HL-60 (cell line): ENCODE results near the gene NCEH1.

Experiments
- DNase-seq, 2 experiments: peaks; one replicate each; pipeline ENCODE4 v3.0.0-alpha.2; 2010 to 2020; ENCODE audit warnings: low read depth in 1 of 2, low spot score in 1 of 2
- H3K27ac ChIP-seq: fragments of 250-450 bp; sonication (Bioruptor Pico); replicated peaks from 2 replicates; pipeline ENCODE4 v1.5.1; 2020; ENCODE audit warnings: mild to moderate bottlenecking, moderate library complexity
- H3K27me3 ChIP-seq: fragments of 250-450 bp; sonication (Bioruptor Pico); 2 replicates; pipeline ENCODE4 v1.5.1; 2021; ENCODE audit warnings: mild to moderate bottlenecking, moderate library complexity; ENCODE audit not compliant: insufficient read depth, poor library complexity, severe bottlenecking
- H3K4me3 ChIP-seq: replicated peaks from 2 replicates; pipeline ENCODE4 v1.5.1; 2011; ENCODE audit warnings: mild to moderate bottlenecking, control low read depth, low read length; ENCODE audit not compliant: insufficient read depth
- CTCF ChIP-seq: IDR thresholded peaks from one replicate; pipeline ENCODE4 v1.5.1; 2011; ENCODE audit warnings: low read length, control low read depth, inconsistent platforms; ENCODE audit not compliant: insufficient read depth
- GABPA ChIP-seq: IDR thresholded peaks from 2 replicates; pipeline ENCODE4 v1.6.1; 2012; ENCODE audit warnings: low read depth
- POLR2AphosphoS5 ChIP-seq: IDR thresholded peaks from 2 replicates; pipeline ENCODE4 v1.6.1; 2012; ENCODE audit warnings: low read depth
- REST ChIP-seq: IDR thresholded peaks from 2 replicates; pipeline ENCODE4 v1.6.1; 2012; ENCODE audit warnings: low read depth; ENCODE audit not compliant: insufficient replicate concordance
- SPI1 ChIP-seq: IDR thresholded peaks from 2 replicates; pipeline ENCODE4 v1.6.1; 2012; ENCODE audit warnings: low read depth, mild to moderate bottlenecking, borderline replicate concordance

Gene NCEH1

GRCh38 chr3:172613845-172614244 is 97.0 kb downstream of the NCEH1 start:
- no peaks in the 10 kb centered on the region for H3K27me3 ChIP-seq
- H3K27ac ChIP-seq = no peak overlapping the region
- no peak overlapping the region for H3K4me3 ChIP-seq
- no peak for TF ChIP-seq POLR2AphosphoS5
- no peak for TF ChIP-seq SPI1
- TF ChIP-seq CTCF = no peak
- TF ChIP-seq GABPA = no peak
- TF ChIP-seq REST = no peak
- DNase-seq = no peak

GRCh38 chr3:172612871-172613678 is 97.8 kb downstream of the NCEH1 start:
- Histone ChIP-seq H3K27ac (no peak overlapping the region), H3K4me3 (no peak overlapping the region), H3K27me3 (no peaks in the 10 kb centered on the region)
- no peak for TF ChIP-seq CTCF
- no peak for TF ChIP-seq SPI1
- TF ChIP-seq POLR2AphosphoS5 = no peak
- no peak for TF ChIP-seq REST
- no peak for DNase-seq

- DNase-seq = no peak
- TF ChIP-seq REST (no peak), POLR2AphosphoS5 (no peak), CTCF (no peak), GABPA (no peak), SPI1 (no peak)
- no peak overlapping the region for H3K27ac ChIP-seq
- H3K4me3 ChIP-seq = no peak overlapping the region
- no peaks in the 10 kb centered on the region for H3K27me3 ChIP-seq
Observed at GRCh38 chr3:172609750-172610149, 101.1 kb downstream of the NCEH1 start.
